Glutamatergic neuron (in vitro differentiated cells): ENCODE data around the gene MAOA. TPM values are rescaled to one million over a fixed set of nuclear protein-coding genes. Genes with fewer than 3 reads are reported as not detected.

Experiments used
- DNase-seq: peaks from one replicate; pipeline ENCODE4 v3.0.0; 2022
- H3K27ac Mint-ChIP-seq: one replicate; pipeline ENCODE4 v1.8.0; 2020; ENCODE audit warnings: mild to moderate bottlenecking, mixed read lengths, inconsistent platforms; ENCODE audit not compliant: unreplicated experiment
- H3K27me3 Mint-ChIP-seq: one replicate; pipeline ENCODE4 v1.8.0; 2020; ENCODE audit warnings: mild to moderate bottlenecking, moderate library complexity, mixed read lengths, inconsistent platforms; ENCODE audit not compliant: unreplicated experiment
- H3K36me3 Mint-ChIP-seq: one replicate; pipeline ENCODE4 v1.8.0; 2020; ENCODE audit warnings: mild to moderate bottlenecking, mixed read lengths, inconsistent platforms; ENCODE audit not compliant: unreplicated experiment
- H3K4me1 Mint-ChIP-seq: one replicate; pipeline ENCODE4 v1.8.0; 2020; ENCODE audit warnings: mild to moderate bottlenecking, low read depth, mixed read lengths, inconsistent platforms; ENCODE audit not compliant: unreplicated experiment
- H3K4me3 Mint-ChIP-seq: one replicate; pipeline ENCODE4 v1.8.0; 2020; ENCODE audit warnings: mild to moderate bottlenecking, mixed read lengths, inconsistent platforms; ENCODE audit not compliant: unreplicated experiment
- H3K9me3 Mint-ChIP-seq: one replicate; pipeline ENCODE4 v1.8.0; 2020; ENCODE audit warnings: mild to moderate bottlenecking, moderate library complexity, mixed read lengths, inconsistent platforms; ENCODE audit not compliant: unreplicated experiment
- total RNA-seq: library from RNA; stranded (reverse); fragmentation: NEBNext Ultra II Directional; extraction: Animal tissue kit (Norgen Biotek cat#: 25700); gene quantifications from one replicate; pipeline ENCODE4 v1.2.1, GENCODE V29; 2021; ENCODE audit not compliant: unreplicated experiment
- TF ChIP-seq, protein P1 (sequence below): fragments of 200-600 bp; sonication (generic); IDR thresholded peaks from one replicate; pipeline ENCODE4 v1.5.0; 2021; ENCODE audit not compliant: partially characterized antibody, unreplicated experiment

The MAOA gene
- total RNA-seq, 1 donor from 2014 or later, result 2.7 TPM

- Mint-ChIP-seq H3K9me3 (no peaks in the 10 kb centered on the region), H3K4me3 (no peak overlapping the region), H3K27ac (no peak overlapping the region), H3K36me3 (no peaks in the 10 kb centered on the region), H3K4me1 (no peaks in the 10 kb centered on the region), H3K27me3 (no peaks in the 10 kb centered on the region)
- TF ChIP-seq, protein P1, sequence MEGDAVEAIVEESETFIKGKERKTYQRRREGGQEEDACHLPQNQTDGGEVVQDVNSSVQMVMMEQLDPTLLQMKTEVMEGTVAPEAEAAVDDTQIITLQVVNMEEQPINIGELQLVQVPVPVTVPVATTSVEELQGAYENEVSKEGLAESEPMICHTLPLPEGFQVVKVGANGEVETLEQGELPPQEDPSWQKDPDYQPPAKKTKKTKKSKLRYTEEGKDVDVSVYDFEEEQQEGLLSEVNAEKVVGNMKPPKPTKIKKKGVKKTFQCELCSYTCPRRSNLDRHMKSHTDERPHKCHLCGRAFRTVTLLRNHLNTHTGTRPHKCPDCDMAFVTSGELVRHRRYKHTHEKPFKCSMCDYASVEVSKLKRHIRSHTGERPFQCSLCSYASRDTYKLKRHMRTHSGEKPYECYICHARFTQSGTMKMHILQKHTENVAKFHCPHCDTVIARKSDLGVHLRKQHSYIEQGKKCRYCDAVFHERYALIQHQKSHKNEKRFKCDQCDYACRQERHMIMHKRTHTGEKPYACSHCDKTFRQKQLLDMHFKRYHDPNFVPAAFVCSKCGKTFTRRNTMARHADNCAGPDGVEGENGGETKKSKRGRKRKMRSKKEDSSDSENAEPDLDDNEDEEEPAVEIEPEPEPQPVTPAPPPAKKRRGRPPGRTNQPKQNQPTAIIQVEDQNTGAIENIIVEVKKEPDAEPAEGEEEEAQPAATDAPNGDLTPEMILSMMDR, result no peak
- DNase-seq, result no peak
Observed at GRCh38 chrX:43735534-43735933, 79.4 kb downstream of the MAOA start.

DNA sequence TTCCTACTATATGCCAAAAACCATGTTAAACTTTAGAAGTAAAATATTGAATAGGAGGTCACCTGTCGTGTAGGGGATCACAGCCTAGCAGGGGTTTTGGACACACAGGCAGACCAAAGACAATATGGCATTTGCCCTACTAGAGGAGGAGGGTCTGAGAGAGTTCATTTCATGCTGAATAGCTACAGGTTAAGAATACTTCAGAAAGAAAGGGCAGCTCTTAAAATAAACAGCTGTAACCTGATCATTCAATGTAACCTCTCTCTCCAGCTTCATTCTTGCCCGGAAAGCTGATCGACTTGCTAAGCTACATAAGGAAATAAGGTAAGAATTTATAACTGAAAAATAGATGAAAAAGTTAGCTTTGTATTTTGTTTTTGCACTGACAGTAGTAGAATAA, 79.9 kb downstream of the MAOA start:
- no peak for DNase-seq
- TF ChIP-seq, protein P1, result no peak
- Mint-ChIP-seq H3K27me3 (no peaks in the 10 kb centered on the region), H3K36me3 (no peaks in the 10 kb centered on the region), H3K4me3 (no peak overlapping the region), H3K9me3 (no peaks in the 10 kb centered on the region), H3K4me1 (no peaks in the 10 kb centered on the region), H3K27ac (no peak overlapping the region)

DNA sequence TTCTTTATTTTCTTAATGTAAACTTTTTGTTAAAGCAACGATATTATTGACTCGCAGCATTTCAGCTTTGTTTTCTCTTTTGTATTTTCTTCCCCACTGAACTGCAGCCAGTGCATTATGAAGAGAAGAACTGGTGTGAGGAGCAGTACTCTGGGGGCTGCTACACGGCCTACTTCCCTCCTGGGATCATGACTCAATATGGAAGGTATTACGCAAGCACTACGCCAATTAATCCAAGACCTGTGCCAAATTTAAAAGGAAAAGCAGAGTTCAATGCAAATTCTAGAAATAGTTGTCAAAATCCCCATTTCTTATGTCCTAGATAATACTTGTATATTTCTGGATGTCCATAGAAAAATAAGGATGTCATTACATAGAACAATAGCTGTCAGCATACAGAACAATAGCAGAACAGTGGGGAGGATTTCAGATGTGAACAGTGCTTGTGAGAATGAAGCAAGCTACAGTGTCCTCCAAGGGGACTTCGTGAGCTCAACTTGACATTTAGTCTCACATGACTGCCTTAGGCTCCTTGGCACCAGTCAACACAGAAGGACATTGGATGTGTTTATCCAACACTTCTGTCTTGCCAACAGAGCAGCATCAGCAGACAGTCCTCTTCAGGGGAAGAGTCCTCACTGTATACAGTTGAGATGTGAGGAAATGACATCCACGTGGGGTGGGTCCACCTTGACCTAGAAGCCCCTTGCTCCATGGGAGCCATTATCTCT, 85.9 kb downstream of the MAOA start:
- no peaks in the 10 kb centered on the region for H3K9me3 Mint-ChIP-seq
- no peaks in the 10 kb centered on the region for H3K36me3 Mint-ChIP-seq
- no peaks in the 10 kb centered on the region for H3K27me3 Mint-ChIP-seq
- TF ChIP-seq, protein P1, result no peak
- peaks cover 2% of the 10 kb centered on the region for H3K4me1 Mint-ChIP-seq
- no peak for DNase-seq
- no peak overlapping the region for H3K27ac Mint-ChIP-seq
- no peak overlapping the region for H3K4me3 Mint-ChIP-seq

GRCh38 chrX:43743100-43743822, 87.2 kb downstream of the MAOA start:
- TF ChIP-seq, protein P1, result no peak
- peaks cover 2% of the 10 kb centered on the region for H3K4me1 Mint-ChIP-seq
- no peaks in the 10 kb centered on the region for H3K36me3 Mint-ChIP-seq
- DNase-seq, result no peak
- H3K4me3 Mint-ChIP-seq, result no peak overlapping the region
- no peak overlapping the region for H3K27ac Mint-ChIP-seq
- no peaks in the 10 kb centered on the region for H3K27me3 Mint-ChIP-seq
- no peaks in the 10 kb centered on the region for H3K9me3 Mint-ChIP-seq

- TF ChIP-seq, protein P1, result no peak
- Mint-ChIP-seq H3K4me1 (peaks cover 2% of the 10 kb centered on the region), H3K36me3 (no peaks in the 10 kb centered on the region), H3K9me3 (no peaks in the 10 kb centered on the region), H3K27ac (no peak overlapping the region), H3K4me3 (no peak overlapping the region), H3K27me3 (no peaks in the 10 kb centered on the region)
- no peak for DNase-seq
Observed at GRCh38 chrX:43744284-43744683, 88.2 kb downstream of the MAOA start.
